DND-41 (cell line): ENCODE data around the gene ZNF384.

Source experiments
- CTCF ChIP-seq: IDR thresholded peaks from 2 replicates; pipeline ENCODE4 v1.5.1; 2012; ENCODE audit warnings: borderline replicate concordance, low read length, moderate library complexity, mild to moderate bottlenecking; ENCODE audit not compliant: poor library complexity, severe bottlenecking; ENCODE audit errors: extremely low read depth
- EZH2 ChIP-seq: IDR thresholded peaks from 3 replicates; pipeline ENCODE4 v1.6.1; 2012; ENCODE audit warnings: borderline replicate concordance, low read depth, mild to moderate bottlenecking, moderate library complexity, low read length, inconsistent platforms; ENCODE audit not compliant: severe bottlenecking

GRCh38 chr12:6653987-6654386 is 35.2 kb downstream of the ZNF384 start:
- TF ChIP-seq CTCF (no peak), EZH2 (no peak)
